ENCODE results near the gene CTNS. TPM values are rescaled to one million over a fixed set of nuclear protein-coding genes. Genes with fewer than 3 reads are reported as not detected.
A peak's percentile ranks its signal among the peaks of the same experiment; 100 is the strongest.

The CTNS gene
- total RNA-seq, 2 experiments from 2014 or later, result 6.4 to 9.3 TPM

DNA sequence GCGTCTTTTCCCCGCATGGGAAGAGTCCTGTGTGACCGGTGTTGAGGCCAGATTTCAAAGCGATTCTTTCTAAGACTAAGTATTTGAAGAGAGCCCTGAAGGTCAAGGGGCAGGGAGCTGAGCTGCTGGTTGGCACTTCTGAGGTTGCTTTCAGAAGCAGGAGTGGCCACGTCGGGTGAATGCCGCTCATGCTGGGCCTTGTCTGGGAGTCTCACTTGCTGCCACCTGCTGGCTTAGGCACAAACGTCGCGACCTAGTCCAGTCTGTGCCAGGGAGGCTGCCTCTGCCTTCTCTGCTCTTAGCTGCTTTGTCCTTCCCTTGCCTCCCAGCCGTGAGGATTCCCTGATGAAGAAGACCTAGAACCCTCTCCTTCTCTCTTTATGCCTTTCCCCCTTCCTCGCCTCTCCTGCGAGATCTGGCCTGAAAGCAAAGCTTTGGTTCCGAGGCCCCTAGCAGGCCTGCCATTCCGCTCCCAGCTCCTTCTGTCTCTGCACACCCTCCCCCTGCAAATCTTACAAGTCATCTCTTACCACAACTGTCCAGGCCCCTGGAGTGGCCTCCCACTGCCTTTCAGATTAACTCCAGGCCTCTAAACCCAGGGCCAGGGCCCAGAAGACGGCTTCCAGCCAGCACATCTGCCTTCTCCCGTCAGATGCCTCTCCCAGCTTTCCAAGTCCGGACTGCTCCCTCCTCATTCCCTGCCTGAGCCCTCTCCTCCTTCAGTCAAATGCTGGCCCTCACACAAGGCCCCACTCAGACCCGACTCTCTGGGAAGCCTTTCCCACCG, 11.4 kb downstream of the CTNS start:
- intact Hi-C loops (cut with micrococcal nuclease), result no loop called here
- CTCF ChIA-PET, result interaction anchor here (0.6 to 3.1 kb wide), 13 partner anchors 10 to 599 kb away, joined by 3 to 21 read pairs (median 4); partner anchors contain the start of genes CTNS and SHPK
- DNase-seq (peak; percentile 74), ATAC-seq (peak; percentile 83)
- H3K9me3 Mint-ChIP-seq, result no peaks in the 10 kb centered on the region
- peaks cover 12% of the 10 kb centered on the region for H3K4me1 Mint-ChIP-seq (ENCODE audit: low read depth)
- H3K27ac Mint-ChIP-seq, result no peak overlapping the region
- H3K36me3 Mint-ChIP-seq (ENCODE audit: low read depth), result peaks cover 8% of the 10 kb centered on the region
- TF ChIP-seq, protein P1, sequence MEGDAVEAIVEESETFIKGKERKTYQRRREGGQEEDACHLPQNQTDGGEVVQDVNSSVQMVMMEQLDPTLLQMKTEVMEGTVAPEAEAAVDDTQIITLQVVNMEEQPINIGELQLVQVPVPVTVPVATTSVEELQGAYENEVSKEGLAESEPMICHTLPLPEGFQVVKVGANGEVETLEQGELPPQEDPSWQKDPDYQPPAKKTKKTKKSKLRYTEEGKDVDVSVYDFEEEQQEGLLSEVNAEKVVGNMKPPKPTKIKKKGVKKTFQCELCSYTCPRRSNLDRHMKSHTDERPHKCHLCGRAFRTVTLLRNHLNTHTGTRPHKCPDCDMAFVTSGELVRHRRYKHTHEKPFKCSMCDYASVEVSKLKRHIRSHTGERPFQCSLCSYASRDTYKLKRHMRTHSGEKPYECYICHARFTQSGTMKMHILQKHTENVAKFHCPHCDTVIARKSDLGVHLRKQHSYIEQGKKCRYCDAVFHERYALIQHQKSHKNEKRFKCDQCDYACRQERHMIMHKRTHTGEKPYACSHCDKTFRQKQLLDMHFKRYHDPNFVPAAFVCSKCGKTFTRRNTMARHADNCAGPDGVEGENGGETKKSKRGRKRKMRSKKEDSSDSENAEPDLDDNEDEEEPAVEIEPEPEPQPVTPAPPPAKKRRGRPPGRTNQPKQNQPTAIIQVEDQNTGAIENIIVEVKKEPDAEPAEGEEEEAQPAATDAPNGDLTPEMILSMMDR (IDR thresholded peaks at IDR 0.05), result peak; percentile 44
- no peaks in the 10 kb centered on the region for H3K27me3 Mint-ChIP-seq
- POLR2A ChIA-PET, result interaction anchor here (0.5 to 0.6 kb wide), 3 partner anchors 107 to 1228 kb away, joined by 3 read pairs; no protein-coding TSS in a partner anchor
- H3K4me3 Mint-ChIP-seq, result no peak overlapping the region

DNA sequence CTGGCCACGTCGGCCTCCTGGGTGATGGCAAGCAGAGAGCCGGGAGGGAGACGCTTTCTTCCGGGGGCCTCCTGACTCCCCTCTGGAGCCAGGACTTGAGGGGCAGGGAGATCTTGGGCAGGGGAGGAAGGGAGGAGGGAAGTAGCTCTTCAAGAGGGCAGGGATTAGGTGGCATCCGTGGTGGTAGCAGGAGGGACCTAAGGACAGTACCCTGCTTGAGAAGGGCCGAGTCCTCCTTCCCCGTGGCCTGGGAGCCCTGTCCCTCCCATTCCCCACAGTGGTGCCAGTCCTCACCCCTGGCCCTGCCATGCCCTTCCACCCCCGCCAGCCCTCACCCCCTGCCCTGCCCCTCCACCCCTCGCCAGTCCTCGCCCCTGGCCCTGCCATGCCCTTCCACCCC, 19.2 kb downstream of the CTNS start:
- CTCF ChIA-PET, result no interaction called here
- Mint-ChIP-seq H3K36me3 (ENCODE audit: low read depth) (no peaks in the 10 kb centered on the region), H3K27ac (no peak overlapping the region), H3K4me3 (no peak overlapping the region), H3K27me3 (no peaks in the 10 kb centered on the region), H3K9me3 (no peaks in the 10 kb centered on the region), H3K4me1 (ENCODE audit: low read depth) (no peaks in the 10 kb centered on the region)
- POLR2A ChIA-PET, result no interaction called here
- no peak for ATAC-seq
- intact Hi-C loops (cut with micrococcal nuclease), result no loop called here
- TF ChIP-seq, protein P1 (IDR thresholded peaks at IDR 0.05), result no peak
- DNase-seq, result no peak

DNA sequence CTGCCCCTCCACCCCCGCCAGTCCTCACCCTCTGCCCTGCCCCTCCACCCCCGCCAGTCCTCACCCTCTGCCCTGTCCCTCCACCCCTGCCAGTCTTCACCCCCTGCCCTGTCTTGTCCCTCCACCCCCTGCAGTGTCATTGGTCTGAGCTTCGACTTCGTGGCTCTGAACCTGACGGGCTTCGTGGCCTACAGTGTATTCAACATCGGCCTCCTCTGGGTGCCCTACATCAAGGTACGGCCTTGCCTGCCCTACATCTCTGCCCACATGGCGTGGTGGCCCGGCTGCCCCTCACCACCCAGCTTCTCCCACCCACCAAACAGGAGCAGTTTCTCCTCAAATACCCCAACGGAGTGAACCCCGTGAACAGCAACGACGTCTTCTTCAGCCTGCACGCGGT, 19.8 kb downstream of the CTNS start:
- CTCF ChIA-PET, result no interaction called here
- intact Hi-C loops (cut with micrococcal nuclease), result no loop called here

DNA sequence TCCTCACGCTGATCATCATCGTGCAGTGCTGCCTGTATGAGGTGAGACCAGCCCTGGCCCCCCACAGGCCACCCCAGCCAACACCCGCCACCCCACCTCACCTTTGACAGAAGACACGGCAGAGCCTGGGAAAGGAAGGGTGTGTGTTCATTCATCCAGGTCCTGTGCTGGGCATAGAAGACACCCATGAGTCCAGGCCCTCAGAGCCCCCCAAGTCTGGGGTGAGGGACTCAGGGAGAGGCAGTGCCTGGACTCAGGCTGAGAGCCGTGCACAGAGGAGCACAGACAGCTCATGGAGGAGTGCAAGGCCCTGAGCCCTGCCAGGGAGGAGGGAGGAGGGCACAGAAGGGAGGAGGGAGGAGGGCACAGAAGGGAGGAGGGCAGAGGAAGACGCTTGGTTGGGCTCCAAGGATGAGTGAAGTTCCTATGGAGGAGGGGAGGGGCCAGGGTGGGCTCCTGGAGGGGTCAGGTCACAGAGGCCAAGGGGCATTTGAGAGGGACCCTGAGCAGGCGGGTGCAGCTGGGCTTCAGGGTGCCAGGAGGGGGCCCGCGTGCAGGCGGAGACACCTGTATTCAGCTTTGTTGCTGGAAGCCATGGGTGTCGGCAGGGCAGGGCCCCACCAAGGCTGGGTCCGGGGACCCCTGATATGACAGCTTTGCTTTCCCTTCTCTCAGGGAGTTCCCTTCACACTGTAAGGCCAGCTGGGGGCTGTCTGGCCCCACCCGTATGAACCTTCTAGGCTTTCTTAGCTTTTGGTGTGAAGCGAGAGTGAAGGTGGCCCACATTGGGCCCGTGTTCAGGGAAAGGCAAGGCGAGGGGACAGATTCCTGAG, 20.4 kb downstream of the CTNS start:
- ATAC-seq, result no peak
- CTCF ChIA-PET, result no interaction called here
- TF ChIP-seq, protein P1 (IDR thresholded peaks at IDR 0.05), result no peak
- H3K4me3 Mint-ChIP-seq, result no peak overlapping the region
- no peak for DNase-seq
- no peak overlapping the region for H3K27ac Mint-ChIP-seq
- H3K4me1 Mint-ChIP-seq (ENCODE audit: low read depth), result no peaks in the 10 kb centered on the region
- no peaks in the 10 kb centered on the region for H3K36me3 Mint-ChIP-seq (ENCODE audit: low read depth)
- H3K27me3 Mint-ChIP-seq, result no peaks in the 10 kb centered on the region
- no peaks in the 10 kb centered on the region for H3K9me3 Mint-ChIP-seq
- POLR2A ChIA-PET, result interaction anchor here (0.5 to 1.7 kb wide), 2 partner anchors 10 to 69 kb away, joined by 3 to 4 read pairs; no protein-coding TSS in a partner anchor
- intact Hi-C loops (cut with micrococcal nuclease), result no loop called here

More for the DNA sequence above, 19.8 kb downstream of the CTNS start:
- no peak overlapping the region for H3K27ac Mint-ChIP-seq
- DNase-seq (no peak), ATAC-seq (no peak)
- no peaks in the 10 kb centered on the region for H3K27me3 Mint-ChIP-seq
- no peaks in the 10 kb centered on the region for H3K4me1 Mint-ChIP-seq (ENCODE audit: low read depth)
- H3K4me3 Mint-ChIP-seq, result no peak overlapping the region
- H3K36me3 Mint-ChIP-seq (ENCODE audit: low read depth), result no peaks in the 10 kb centered on the region
- TF ChIP-seq, protein P1 (IDR thresholded peaks at IDR 0.05), result no peak
- POLR2A ChIA-PET, result no interaction called here
- no peaks in the 10 kb centered on the region for H3K9me3 Mint-ChIP-seq

DNA sequence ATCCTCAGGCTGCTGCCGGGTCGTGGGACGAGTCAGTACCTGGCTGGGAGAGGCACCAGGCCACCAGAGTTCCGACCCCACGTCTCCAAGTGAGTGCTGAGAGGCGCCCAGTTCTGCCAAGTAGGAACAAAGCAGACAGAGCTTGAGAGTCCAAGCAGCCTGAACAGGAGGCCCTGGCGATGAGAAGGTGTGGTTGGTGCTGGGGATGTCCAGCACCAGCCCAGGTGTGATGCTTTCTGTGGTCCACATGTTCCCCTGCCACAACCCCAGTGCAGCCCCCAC, 21.0 kb downstream of the CTNS start:
- intact Hi-C loops (cut with micrococcal nuclease), result no loop called here
- CTCF ChIA-PET, result no interaction called here
- no peak overlapping the region for H3K4me3 Mint-ChIP-seq
- DNase-seq, result no peak
- ATAC-seq, result no peak
- no peaks in the 10 kb centered on the region for H3K4me1 Mint-ChIP-seq (ENCODE audit: low read depth)
- no peaks in the 10 kb centered on the region for H3K36me3 Mint-ChIP-seq (ENCODE audit: low read depth)
- TF ChIP-seq, protein P1 (IDR thresholded peaks at IDR 0.05), result no peak
- H3K27me3 Mint-ChIP-seq, result no peaks in the 10 kb centered on the region
- no peak overlapping the region for H3K27ac Mint-ChIP-seq
- H3K9me3 Mint-ChIP-seq, result no peaks in the 10 kb centered on the region
- POLR2A ChIA-PET, result interaction anchor here (0.6 to 1.7 kb wide), 3 partner anchors 10 to 64 kb away, joined by 3 to 4 read pairs (median 3); no protein-coding TSS in a partner anchor

Data from activated CD8-positive, alpha-beta T cell treated with anti-CD3 and anti-CD28 coated beads for 36 hours (primary cell).